ENCODE data around the gene ANXA4.
"Not testable (repeated sequence)": the region's sequence is repeated elsewhere in the genome, so short reads cannot be mapped to it uniquely, and the experiment has no call there.

Gene ANXA4

GRCh38 chr2:69828938-69829255 is 87.0 kb downstream of the ANXA4 start:
- H3K4me3 ChIP-seq (replicated peaks; ENCODE audit: low read depth, low read length): peak overlapping the region; percentile 84
- no peak for TF ChIP-seq CTCF (IDR thresholded peaks at IDR 0.05; ENCODE audit: low read depth, low read length, missing control alignments)
- DNase-seq (ENCODE audit: extremely low read depth, low read depth): peak; percentile 15

- peak; percentile 87 for DNase-seq (ENCODE audit: extremely low read depth, low read depth)
- TF ChIP-seq CTCF (IDR thresholded peaks at IDR 0.05; ENCODE audit: low read depth, low read length, missing control alignments): no peak
- peak within 1 kb of the TSS; percentile 84 for H3K4me3 ChIP-seq (replicated peaks; ENCODE audit: low read depth, low read length)
Measured at GRCh38 chr2:69829256-69830044, 87.5 kb downstream of the ANXA4 start, which contains the start of gene GMCL1. TSS of gene GMCL1 (plus strand) at chr2:69829660. CDS start at chr2:69829893, 233 bp downstream.

- no peak for TF ChIP-seq CTCF (IDR thresholded peaks at IDR 0.05; ENCODE audit: low read depth, low read length, missing control alignments)
- DNase-seq (ENCODE audit: extremely low read depth, low read depth): no peak
- peak overlapping the region; percentile 84 for H3K4me3 ChIP-seq (replicated peaks; ENCODE audit: low read depth, low read length)
Measured at GRCh38 chr2:69830045-69830905, 88.3 kb downstream of the ANXA4 start.

- peak overlapping the region; percentile 84 for H3K4me3 ChIP-seq (replicated peaks; ENCODE audit: low read depth, low read length)
- not testable (repeated sequence) for DNase-seq (ENCODE audit: extremely low read depth, low read depth)
Measured at GRCh38 chr2:69830906-69831241, 88.9 kb downstream of the ANXA4 start.

GRCh38 chr2:69831354-69831905 is 89.5 kb downstream of the ANXA4 start:
- no peak for TF ChIP-seq CTCF (IDR thresholded peaks at IDR 0.05; ENCODE audit: low read depth, low read length, missing control alignments)
- peak overlapping the region; percentile 84 for H3K4me3 ChIP-seq (replicated peaks; ENCODE audit: low read depth, low read length)
- DNase-seq (ENCODE audit: extremely low read depth, low read depth): no peak

- DNase-seq (ENCODE audit: extremely low read depth, low read depth): no peak
- no peak for TF ChIP-seq CTCF (IDR thresholded peaks at IDR 0.05; ENCODE audit: low read depth, low read length, missing control alignments)
- H3K4me3 ChIP-seq (replicated peaks; ENCODE audit: low read depth, low read length): no peak overlapping the region
Measured at GRCh38 chr2:69833752-69834151, 91.8 kb downstream of the ANXA4 start.

GRCh38 chr2:69835666-69836065 is 93.7 kb downstream of the ANXA4 start:
- no peak for TF ChIP-seq CTCF (IDR thresholded peaks at IDR 0.05; ENCODE audit: low read depth, low read length, missing control alignments)
- DNase-seq (ENCODE audit: extremely low read depth, low read depth): no peak
- no peak overlapping the region for H3K4me3 ChIP-seq (replicated peaks; ENCODE audit: low read depth, low read length)

Measured in HFF-Myc (cell line).